ENCODE data around the gene NHSL1. TPM values are rescaled to one million over a fixed set of nuclear protein-coding genes. Genes with fewer than 3 reads are reported as not detected.

NHSL1 gene
- total and polyA plus RNA-seq, 2 of the 8 experiments (the other 6 are each of a cell fraction or from before 2014, with no cell fraction given), result 7.2 to 32.4 TPM

GRCh38 chr6:138486249-138487101 lies 12.8 kb downstream of the NHSL1 start (continued):
- TF ChIP-seq CHD7 (IDR thresholded peaks at IDR 0.05; ENCODE audit: insufficient replicate concordance, low read length) (peak; percentile 67), SP2 (IDR thresholded peaks at IDR 0.05; ENCODE audit: low read length) (no peak)
